ENCODE measurements around the gene SLN. TPM values are rescaled to one million over a fixed set of nuclear protein-coding genes. Genes with fewer than 3 reads are reported as not detected.
A peak's percentile ranks its signal among the peaks of the same experiment; 100 is the strongest.

The SLN gene
- total RNA-seq, 1 experiment from 2014 or later, result not detected

- peaks cover 18% of the 10 kb centered on the region for H3K27me3 Mint-ChIP-seq (ENCODE audit: insufficient read depth, unreplicated experiment)
- H3K9me3 ChIP-seq, result no peaks in the 10 kb centered on the region
- no peaks in the 10 kb centered on the region for H3K9me3 Mint-ChIP-seq (ENCODE audit: unreplicated experiment)
- no peak overlapping the region for H3K4me3 Mint-ChIP-seq (ENCODE audit: unreplicated experiment)
- TF ChIP-seq CTCF (IDR thresholded peaks at IDR 0.05; ENCODE audit: insufficient read depth in 1 of 2, low read depth in 1 of 2, low read length in 1 of 2, severe bottlenecking in 1 of 2, unreplicated experiment in 1 of 2), result no peak
- H3K36me3 ChIP-seq (ENCODE audit: control insufficient read depth, insufficient read depth, low read length), result no peaks in the 10 kb centered on the region
- H3K27me3 ChIP-seq (replicated peaks; ENCODE audit: control insufficient read depth, insufficient read depth, low read length), result peaks cover 2% of the 10 kb centered on the region
- CTCF ChIA-PET, result no interaction called here
- DNase-seq, result no peak
- H3K4me3 ChIP-seq (ENCODE audit: low read depth, low read length), result no peak overlapping the region
- intact Hi-C loops (cut with micrococcal nuclease; ENCODE audit: unreplicated experiment), result no loop called here
- no peak overlapping the region for H3K27ac Mint-ChIP-seq (ENCODE audit: unreplicated experiment)
- no peaks in the 10 kb centered on the region for H3K4me1 ChIP-seq
- BruUV-seq (replicated peaks), result no TSS peak
- no peaks in the 10 kb centered on the region for H3K36me3 Mint-ChIP-seq (ENCODE audit: insufficient read depth, unreplicated experiment)
- no peaks in the 10 kb centered on the region for H3K4me1 Mint-ChIP-seq (ENCODE audit: low read depth, unreplicated experiment)
- POLR2A ChIA-PET, result no interaction called here
These were observed 32.9 kb upstream of the SLN start for GRCh38 chr11:107744736-107745135.

- CTCF ChIA-PET, result no interaction called here
- no peak for TF ChIP-seq CTCF (IDR thresholded peaks at IDR 0.05; ENCODE audit: insufficient read depth in 1 of 2, low read depth in 1 of 2, low read length in 1 of 2, severe bottlenecking in 1 of 2, unreplicated experiment in 1 of 2)
- Mint-ChIP-seq H3K4me3 (ENCODE audit: unreplicated experiment) (no peak overlapping the region), H3K27ac (ENCODE audit: unreplicated experiment) (no peak overlapping the region), H3K9me3 (ENCODE audit: unreplicated experiment) (no peaks in the 10 kb centered on the region), H3K4me1 (ENCODE audit: low read depth, unreplicated experiment) (no peaks in the 10 kb centered on the region), H3K27me3 (ENCODE audit: insufficient read depth, unreplicated experiment) (peaks cover 15% of the 10 kb centered on the region), H3K36me3 (ENCODE audit: insufficient read depth, unreplicated experiment) (no peaks in the 10 kb centered on the region)
- no peaks in the 10 kb centered on the region for H3K9me3 ChIP-seq
- H3K27me3 ChIP-seq (replicated peaks; ENCODE audit: control insufficient read depth, insufficient read depth, low read length), result peaks cover 2% of the 10 kb centered on the region
- H3K36me3 ChIP-seq (ENCODE audit: control insufficient read depth, insufficient read depth, low read length), result no peaks in the 10 kb centered on the region
- no TSS peak for BruUV-seq (replicated peaks)
- no peak overlapping the region for H3K4me3 ChIP-seq (ENCODE audit: low read depth, low read length)
- DNase-seq, result no peak
- intact Hi-C loops (cut with micrococcal nuclease; ENCODE audit: unreplicated experiment), result no loop called here
- POLR2A ChIA-PET, result no interaction called here
- no peaks in the 10 kb centered on the region for H3K4me1 ChIP-seq
These were observed 31.3 kb upstream of the SLN start for GRCh38 chr11:107743191-107743590.

GRCh38 chr11:107741044-107741823, 29.4 kb upstream of the SLN start:
- BruUV-seq (replicated peaks), result no TSS peak
- DNase-seq, result peak in 1 of 2 experiments; percentile 37
- POLR2A ChIA-PET, result no interaction called here
- H3K4me1 ChIP-seq, result no peaks in the 10 kb centered on the region
- Mint-ChIP-seq H3K27ac (ENCODE audit: unreplicated experiment) (no peak overlapping the region), H3K36me3 (ENCODE audit: insufficient read depth, unreplicated experiment) (no peaks in the 10 kb centered on the region), H3K4me1 (ENCODE audit: low read depth, unreplicated experiment) (no peaks in the 10 kb centered on the region), H3K4me3 (ENCODE audit: unreplicated experiment) (no peak overlapping the region), H3K9me3 (ENCODE audit: unreplicated experiment) (no peaks in the 10 kb centered on the region), H3K27me3 (ENCODE audit: insufficient read depth, unreplicated experiment) (peaks cover 16% of the 10 kb centered on the region)
- no peak overlapping the region for H3K4me3 ChIP-seq (ENCODE audit: low read depth, low read length)
- H3K36me3 ChIP-seq (ENCODE audit: control insufficient read depth, insufficient read depth, low read length), result no peaks in the 10 kb centered on the region
- H3K27me3 ChIP-seq (replicated peaks; ENCODE audit: control insufficient read depth, insufficient read depth, low read length), result no peaks in the 10 kb centered on the region
- CTCF ChIA-PET, result interaction anchor here (0.6 to 3.5 kb wide), 11 partner anchors 15 to 191 kb away, joined by 3 to 30 read pairs (median 3); no protein-coding TSS in a partner anchor
- H3K9me3 ChIP-seq, result no peaks in the 10 kb centered on the region
- intact Hi-C loops (cut with micrococcal nuclease; ENCODE audit: unreplicated experiment), result loop anchor here (1.0 kb wide), 3 partner anchors 30 to 157 kb away; no protein-coding TSS in a partner anchor
- TF ChIP-seq CTCF (IDR thresholded peaks at IDR 0.05; ENCODE audit: insufficient read depth in 1 of 2, low read depth in 1 of 2, low read length in 1 of 2, severe bottlenecking in 1 of 2, unreplicated experiment in 1 of 2), result peak; percentile 82 to 89
